SH-SY5Y (cell line): ENCODE measurements around the gene SYN1.

ENCODE experiments used
- GATA2 ChIP-seq: IDR thresholded peaks from 2 replicates; pipeline ENCODE4 v1.6.1; 2011; ENCODE audit warnings: mild to moderate bottlenecking, low read depth, low read length
- GATA3 ChIP-seq: IDR thresholded peaks from 2 replicates; pipeline ENCODE4 v1.6.1; 2011; ENCODE audit warnings: low read depth, mild to moderate bottlenecking, low read length, moderate library complexity

DNA sequence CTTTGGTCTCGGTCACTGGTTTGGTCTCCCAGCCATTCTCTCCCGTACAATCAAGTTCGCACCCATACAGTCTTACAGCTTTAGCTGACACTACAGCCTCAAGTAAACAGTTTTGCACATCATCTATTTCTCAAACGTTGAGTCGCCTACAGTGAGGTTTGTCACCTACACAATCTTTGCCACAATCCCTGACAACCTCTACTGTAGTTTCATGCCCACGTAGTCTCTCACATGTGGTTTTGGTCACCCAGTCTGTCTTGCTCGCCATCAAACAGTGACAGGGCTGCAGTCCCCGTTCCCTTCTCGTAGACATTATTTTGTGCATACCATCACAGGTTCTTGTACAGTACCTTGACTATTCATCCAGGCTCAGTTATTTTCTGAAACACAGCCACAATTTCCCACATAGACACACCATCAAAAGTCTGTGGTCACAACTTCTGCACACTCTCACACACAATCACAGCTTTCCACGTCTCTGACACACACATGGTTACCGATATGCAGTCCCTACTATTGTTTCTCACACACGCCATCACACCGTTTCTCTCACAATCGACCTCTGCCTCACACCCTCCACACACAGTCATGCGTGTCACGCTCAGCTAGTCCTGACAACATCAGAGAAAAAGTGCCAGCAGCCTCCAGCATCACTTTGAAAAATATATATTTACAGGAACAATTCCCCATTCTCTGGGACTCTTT lies 15.4 kb upstream of the SYN1 start:
- no peak for TF ChIP-seq GATA2
- TF ChIP-seq GATA3, result no peak
